Activated CD4-positive, alpha-beta T cell treated with anti-CD3 and anti-CD28 coated beads for 48 hours (primary cell): ENCODE results near the gene TM9SF3.
"Not testable (repeated sequence)": the region's sequence is repeated elsewhere in the genome, so short reads cannot be mapped to it uniquely, and the experiment has no call there.

Experiments used
- DNase-seq: peaks from one replicate; pipeline ENCODE4 v3.0.0-alpha.2; 2020

The TM9SF3 gene

GRCh38 chr10:96596422-96597407 lies 9.9 kb upstream of the TM9SF3 start:
- no peak for DNase-seq

DNA sequence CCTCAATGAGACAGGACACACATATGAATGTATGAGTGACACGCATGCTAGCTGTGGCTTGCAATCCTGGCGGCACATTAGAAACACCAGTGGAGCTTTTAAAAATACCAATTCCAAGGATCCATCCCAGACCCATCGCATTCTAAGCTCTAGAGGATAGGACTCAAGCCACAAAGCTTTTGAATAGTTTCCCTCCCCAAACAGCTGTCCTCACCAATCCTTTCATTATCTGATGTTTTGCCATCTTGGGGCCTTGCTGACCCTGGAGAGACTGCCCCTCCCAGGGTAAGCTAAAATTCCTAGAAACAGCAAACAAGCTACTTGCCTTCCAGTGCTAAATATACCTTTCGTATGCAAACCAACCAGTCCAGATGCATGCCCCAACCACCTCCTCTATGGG lies 8.9 kb upstream of the TM9SF3 start:
- no peak for DNase-seq

- DNase-seq, result no peak
These were observed 5.1 kb upstream of the TM9SF3 start for GRCh38 chr10:96591946-96592345.

DNA sequence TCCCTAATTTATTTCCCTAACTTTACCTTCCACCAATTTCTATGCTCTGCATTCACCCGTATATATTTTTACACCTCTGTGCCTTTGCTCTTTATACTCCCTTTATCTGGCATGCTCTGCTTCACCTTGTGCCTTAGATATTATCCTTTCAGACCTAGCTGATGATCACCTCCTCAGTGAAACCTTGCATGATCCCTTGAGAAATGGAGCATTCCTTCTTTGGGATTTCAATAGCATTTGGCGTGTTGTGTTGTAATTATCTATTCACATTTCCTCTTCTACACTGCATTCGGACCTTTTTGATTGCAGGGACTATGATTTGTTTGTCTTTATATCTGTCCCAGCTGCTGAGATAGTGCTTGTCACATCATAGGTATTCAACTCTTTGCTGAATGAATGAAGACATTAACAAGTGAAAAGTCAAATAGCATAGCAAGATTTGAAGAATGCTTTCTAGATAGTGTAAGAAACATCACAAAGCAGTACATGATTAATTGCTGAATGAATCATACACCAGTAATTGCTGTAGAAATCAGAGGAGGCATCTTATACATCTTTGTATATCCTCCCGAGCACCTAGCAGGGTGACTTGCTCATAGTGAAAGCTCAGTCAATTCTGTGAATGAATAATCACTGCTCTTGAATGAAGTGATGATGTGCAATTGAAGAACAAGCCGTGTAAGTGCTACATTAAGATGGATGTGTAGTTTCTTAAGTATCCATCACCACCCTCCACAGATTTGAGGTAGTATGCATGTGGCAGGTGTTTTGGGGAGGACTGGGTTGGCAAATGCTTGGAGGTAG lies 2.0 kb upstream of the TM9SF3 start:
- peak; percentile 47 for DNase-seq

DNA sequence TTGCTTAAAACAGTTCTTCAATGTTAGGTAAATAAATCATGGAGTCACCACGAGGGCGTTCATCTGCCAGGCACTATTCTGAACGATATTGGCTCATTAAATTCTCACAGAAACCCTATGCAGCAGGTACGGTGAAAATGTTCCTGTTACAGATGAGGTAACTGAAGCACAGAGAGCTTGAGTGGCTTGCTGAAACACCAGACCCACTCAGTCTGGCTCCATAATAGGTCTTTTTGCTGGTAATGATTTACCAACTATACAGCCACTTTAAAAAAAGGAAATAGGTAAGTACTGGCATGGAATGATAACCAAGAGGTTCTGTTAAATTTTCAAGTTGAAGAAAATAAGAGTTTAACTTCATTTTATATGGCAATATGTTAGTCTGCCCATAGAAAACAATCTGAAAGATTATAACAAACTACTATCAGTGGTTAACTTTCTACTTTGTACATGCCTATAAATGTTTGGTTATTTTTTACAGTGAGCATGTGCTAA lies 1.3 kb upstream of the TM9SF3 start:
- no peak for DNase-seq

DNA sequence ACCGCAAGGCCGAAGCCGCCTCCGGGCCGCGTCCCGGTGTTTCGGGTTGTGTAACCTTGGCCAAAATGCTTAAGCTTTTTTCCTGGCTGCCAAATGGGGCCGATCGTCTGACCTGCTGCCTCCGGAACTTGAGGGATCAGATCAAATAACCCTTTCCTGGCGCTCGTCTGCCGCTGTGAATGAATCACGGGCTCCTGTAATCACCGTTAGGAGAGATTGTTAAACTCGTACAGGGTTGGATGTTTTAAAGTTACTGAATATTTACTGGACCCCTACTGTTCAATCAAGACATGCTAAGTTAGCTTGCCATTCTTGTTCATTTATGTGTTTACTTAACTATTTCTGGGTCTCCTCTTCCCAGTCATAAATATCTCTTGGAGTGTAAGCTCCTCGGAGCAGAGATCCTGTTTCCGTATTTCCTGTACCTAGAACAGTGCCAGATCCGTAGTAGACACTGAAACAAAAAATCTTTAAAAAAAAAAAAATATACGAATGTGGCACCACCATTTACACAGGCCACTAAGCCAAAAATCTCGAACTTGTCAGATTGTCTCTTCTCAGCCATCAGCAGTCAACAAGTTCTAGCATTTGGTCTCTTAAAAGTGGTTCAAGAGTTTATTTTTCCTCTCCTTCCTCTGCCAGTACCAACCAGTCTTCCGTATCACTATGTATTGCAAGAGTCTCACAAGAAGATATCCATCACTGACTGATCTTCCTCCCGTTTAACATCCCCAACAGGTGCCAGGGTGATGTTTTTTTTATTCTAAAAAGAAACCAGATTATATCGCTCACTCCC lies 650 bp upstream of the TM9SF3 start:
- DNase-seq, result peak; percentile 60

- no peak for DNase-seq
These were observed 935 bp downstream of the TM9SF3 start for GRCh38 chr10:96585736-96586418.

GRCh38 chr10:96584474-96584873 lies 2.3 kb downstream of the TM9SF3 start:
- DNase-seq, result no peak

DNA sequence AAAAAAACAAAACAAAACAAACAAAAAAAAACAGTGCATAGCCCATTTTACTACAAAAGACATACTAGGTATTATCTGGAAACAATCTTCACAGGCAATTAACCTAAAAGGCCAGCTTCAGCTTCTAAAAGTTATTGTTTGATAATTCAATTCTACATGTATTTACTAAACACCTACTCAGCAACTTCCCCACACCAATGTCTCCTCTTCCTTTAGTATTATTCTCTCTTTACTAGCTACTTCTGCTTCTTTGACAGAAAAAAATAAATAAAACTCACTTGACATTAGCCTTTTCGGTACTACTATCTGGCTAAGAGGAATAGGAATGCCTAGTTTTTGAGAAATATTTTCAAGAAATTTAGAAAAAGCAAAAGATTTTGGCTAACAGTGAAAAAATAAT lies 2.8 kb downstream of the TM9SF3 start:
- DNase-seq, result no peak

DNA sequence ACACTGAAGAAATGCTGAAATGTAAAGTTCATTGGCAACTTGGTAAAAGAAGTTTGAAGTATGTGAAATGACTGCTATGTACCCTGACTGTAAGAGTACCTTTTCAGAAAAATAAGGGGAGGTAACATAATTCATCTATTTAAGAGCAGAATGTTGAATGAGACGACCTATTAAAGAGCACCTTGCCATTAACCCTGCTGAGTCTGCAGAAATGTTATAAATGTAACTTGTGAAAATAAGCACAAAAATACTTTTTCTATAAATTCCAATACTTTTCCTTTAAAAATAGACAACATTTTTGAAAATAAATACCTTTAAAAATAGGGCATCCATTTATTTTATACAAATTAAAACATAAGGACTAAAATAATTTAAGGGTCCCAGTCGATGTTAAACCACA lies 7.7 kb downstream of the TM9SF3 start:
- no peak for DNase-seq

GRCh38 chr10:96578633-96579032 lies 8.2 kb downstream of the TM9SF3 start:
- DNase-seq, result no peak

- no peak for DNase-seq
These were observed 8.8 kb downstream of the TM9SF3 start for GRCh38 chr10:96578022-96578421.

DNA sequence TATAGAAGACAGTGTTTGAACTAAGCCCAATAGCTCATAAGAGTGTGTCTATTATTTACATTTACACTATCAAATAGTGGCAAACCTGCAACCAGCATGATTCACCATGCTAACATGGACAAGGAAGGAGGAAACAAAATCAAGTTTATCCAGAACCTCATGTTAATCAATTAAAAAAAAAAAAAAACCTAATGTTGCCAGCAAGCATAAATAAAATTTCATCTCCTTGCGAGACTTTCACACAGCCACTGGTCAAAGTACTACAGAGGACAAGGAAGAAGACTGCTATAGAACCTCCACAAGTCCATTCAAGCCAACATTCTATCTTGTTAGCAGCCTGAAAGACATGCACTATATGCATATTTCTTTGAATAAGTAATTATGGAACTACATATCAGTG lies 9.7 kb downstream of the TM9SF3 start:
- no peak for DNase-seq

DNA sequence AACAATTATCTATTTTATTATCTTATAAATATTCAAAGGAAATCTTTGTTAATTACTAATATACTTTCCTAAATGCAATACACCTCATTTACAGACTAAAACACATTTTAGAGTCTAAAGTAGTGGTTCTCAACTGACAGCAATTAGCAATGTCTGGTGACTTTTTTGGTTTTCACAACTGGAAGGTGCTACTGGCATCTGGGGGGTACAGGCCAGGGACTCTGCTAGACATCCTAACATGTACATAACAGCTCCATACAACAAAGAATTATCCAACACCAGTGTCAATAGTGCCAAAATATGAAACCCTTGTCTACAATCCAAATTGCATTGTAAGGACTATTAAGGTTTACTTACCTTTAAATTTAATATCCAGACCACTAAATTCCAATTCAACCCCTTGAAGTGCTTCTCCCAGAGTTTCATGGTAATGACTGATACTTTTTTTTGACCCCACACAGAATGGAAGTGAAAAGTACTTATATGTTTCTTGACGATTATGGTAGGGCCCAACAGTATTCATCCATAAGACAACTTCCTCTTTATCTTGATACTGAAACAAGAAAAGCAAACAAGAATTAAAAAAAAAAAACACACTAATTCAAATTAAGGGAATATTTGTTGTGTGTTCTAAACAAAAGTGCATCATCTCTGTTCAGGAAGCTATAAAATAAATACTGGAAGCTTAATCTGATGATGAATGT lies 10.4 kb downstream of the TM9SF3 start:
- DNase-seq, result no peak

DNA sequence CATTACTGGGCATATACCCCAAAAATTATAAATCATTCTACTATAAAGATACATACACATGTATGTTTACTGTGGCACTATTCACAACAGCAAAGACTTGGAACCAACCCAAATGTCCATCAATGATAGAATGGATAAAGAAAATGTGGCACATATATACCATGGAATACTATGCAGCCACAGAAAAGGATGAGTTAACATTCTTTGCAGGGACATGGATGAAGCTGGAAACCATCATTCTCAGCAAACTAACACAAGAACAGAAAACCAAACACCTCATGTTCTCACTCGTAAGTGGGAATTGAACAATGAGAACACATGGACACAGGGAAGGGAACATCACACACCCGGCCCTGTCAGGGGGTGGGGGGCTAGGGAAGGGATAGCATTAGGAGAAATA lies 12.2 kb downstream of the TM9SF3 start:
- not testable (repeated sequence) for DNase-seq

- no peak for DNase-seq
These were observed 13.8 kb downstream of the TM9SF3 start for GRCh38 chr10:96573036-96573435.

GRCh38 chr10:96570983-96571964 lies 15.5 kb downstream of the TM9SF3 start:
- no peak for DNase-seq

GRCh38 chr10:96570511-96570910 lies 16.3 kb downstream of the TM9SF3 start:
- DNase-seq, result no peak

DNA sequence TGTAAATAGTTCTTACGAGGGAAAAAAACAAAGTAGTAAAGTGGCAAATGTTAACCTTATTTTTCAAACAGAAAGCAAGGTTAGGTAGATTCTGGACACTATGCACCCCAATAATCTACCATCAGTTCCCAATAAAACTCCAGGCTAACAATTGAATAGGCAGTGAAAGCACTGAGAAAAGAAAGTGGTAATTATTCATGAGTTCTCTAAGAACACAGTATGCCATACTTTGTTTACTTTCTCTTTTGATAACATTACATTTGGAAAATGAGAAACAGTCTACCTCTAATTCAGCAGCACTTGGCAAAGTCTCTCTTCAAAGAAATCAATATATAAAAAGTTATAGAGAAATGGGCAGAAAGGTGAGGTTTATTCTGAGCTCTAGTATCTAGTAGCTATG lies 18.4 kb downstream of the TM9SF3 start:
- DNase-seq, result no peak

- DNase-seq, result no peak
These were observed 21.0 kb downstream of the TM9SF3 start for GRCh38 chr10:96565774-96566173.
